EH (cell line): ENCODE results near the gene DDX54.

ENCODE experiments used
- DNase-seq: peaks from one replicate; pipeline ENCODE4 v3.0.0-alpha.2; 2015; ENCODE audit warnings: low read depth

The DDX54 gene

DNA sequence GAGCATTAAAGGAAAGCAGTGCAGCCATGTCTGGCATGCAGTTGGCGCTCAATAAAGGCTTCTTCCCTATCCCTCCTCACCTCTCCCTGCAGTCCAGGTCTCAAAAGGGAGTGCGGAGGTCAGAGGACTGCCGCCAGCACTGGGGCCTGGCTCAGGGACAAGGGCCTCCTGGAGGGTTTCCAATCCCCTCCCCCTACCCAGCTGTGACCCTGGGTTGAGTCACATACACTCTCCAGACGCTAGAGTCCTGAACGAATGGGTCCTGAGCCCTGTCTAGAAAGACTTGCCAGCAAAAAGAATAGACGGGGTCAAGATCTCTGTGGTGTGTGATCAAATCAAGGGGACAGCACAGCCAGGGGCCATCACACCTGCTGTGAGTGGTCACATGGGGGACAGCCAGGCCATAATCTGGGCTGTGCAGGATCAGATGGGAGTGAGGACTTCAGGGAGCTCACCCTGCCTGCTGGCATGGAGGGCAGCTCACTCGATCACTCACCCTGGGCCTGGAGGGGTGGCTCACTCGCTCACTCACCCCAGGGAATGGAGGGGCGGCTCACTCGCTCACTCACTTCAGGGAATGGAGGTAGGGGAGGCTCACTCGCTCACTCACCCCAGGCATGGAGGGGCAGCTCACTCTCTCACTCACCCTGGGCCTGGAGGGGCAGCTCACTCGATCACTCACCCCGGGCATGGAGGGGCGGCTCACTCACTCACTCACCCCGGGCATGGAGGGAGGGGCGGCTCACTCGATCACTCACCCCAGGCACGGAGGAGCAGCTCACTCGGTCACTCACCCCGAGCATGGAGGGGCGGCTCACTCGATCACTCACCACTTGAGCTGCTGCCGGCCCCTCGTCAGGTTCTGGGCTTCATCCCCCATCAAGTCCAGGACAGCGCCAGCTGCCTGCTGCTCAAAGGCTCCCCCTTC lies 22.9 kb downstream of the DDX54 start:
- DNase-seq: peak; percentile 46

- DNase-seq: peak; percentile 11
Observed at GRCh38 chr12:113161415-113162016, 23.8 kb downstream of the DDX54 start.

GRCh38 chr12:113159937-113160336 lies 25.3 kb downstream of the DDX54 start:
- no peak for DNase-seq

GRCh38 chr12:113158439-113159203 lies 26.7 kb downstream of the DDX54 start:
- DNase-seq: no peak

GRCh38 chr12:113157218-113157859 lies 27.9 kb downstream of the DDX54 start:
- DNase-seq: no peak

- no peak for DNase-seq
Observed at GRCh38 chr12:113155646-113156045, 29.6 kb downstream of the DDX54 start.

- DNase-seq: no peak
Observed at GRCh38 chr12:113155060-113155459, 30.2 kb downstream of the DDX54 start.

- peak; percentile 17 for DNase-seq
Observed at GRCh38 chr12:113154351-113154973, 30.8 kb downstream of the DDX54 start.

DNA sequence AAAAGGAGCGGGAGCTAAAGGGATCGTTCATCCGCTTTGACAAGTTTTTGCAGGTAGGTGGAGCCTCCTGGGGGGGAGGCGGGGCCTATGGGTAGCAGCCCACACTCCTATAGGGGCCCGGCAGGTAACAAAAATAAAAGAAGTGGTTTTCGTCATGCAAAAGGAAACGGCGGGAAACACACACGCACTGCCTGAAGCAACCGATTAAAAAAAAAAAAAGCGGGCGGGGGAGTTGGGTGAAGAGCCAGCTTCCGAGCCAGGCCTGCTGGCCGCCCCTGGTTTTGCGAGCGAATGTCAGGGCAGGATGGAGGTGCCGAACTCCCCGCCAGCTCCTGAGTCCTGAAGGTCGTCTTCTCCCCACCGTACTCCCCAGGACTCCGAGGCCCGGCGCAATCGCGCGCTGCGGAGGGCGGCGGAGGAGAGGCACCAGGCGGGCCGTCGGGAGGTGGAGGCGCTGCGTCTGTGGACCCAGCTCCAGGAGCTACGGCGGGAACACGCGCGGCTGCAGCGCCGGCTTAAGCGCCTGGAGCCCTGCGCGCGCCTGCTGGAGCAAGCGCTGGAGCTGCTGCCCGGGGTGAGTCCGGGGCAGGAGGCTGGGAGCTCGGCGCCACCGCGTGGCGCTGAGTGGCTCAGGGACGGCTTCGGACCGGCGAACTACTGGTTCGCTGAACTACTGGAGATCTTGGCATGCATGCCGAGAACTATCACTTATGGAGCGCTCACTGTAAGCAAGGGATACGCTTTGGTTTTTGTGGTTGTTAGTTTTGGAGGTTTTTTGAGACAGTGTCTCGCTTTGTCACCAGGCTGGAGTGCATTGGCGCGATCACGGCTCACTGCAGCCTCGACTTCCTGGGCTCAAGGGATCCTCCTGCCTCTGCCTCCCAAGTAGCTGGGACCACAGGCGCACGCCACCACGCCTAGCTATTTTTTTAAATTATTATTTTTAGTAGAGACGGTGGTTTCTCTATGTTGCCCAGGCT lies 32.2 kb downstream of the DDX54 start:
- peak; percentile 72 for DNase-seq

DNA sequence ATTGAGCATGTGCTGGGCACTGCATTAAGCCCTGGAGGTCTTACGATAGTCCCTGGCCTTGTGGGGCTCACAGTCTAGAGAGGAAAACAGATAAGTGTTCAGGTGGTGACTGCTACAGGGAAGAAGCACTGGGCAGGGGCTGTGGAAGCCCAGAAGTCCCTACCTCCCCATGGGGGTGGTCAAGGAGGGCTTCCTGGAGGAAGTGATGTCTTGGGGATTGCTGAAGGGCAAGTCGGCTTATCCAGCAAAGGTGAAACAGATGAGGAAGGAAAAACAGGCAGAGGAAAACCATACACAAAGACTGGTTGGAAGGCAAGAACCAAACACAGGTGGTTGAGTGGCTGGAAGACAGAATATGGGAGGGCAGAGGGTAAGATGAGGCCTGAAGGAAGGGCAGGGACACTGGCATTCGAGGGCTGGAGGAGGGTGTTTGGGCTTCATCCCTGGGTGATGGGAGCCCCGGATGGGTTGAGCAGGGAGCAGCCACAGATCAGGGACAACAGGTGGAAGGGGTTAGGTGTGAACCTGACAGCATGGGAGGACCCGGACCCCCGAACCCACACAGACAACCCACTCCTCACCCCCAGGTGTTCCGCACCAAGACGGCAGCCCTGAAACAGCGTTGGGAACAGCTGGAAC lies 33.0 kb downstream of the DDX54 start:
- no peak for DNase-seq

DNA sequence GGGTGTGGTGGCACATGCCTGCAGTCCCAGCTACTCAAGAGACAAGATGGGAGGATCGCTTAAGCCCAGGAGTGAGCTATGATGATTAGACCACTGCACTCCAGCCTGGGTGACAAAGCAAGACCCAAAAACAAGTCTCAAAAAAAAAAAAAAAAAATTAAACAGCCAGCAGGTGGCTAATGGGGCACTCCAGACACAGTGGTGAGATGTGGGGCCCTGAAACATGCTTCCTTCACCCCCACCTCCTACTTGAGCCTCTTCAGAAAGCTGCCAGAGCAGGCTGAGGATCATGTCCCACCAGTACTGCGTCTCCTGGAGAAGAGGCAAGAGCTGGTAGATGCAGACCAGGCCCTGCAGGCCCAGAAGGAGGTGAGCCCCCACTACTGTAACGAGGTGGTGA lies 33.6 kb downstream of the DDX54 start:
- no peak for DNase-seq

- DNase-seq: peak; percentile 92
Observed at GRCh38 chr12:113149361-113150150, 35.7 kb downstream of the DDX54 start, which contains the start of gene CFAP73. TSS of gene CFAP73 (plus strand) at chr12:113149724. CDS start at chr12:113149858, 134 bp downstream.

- no peak for DNase-seq
Observed at GRCh38 chr12:113146999-113147398, 38.3 kb downstream of the DDX54 start.

- DNase-seq: no peak
Observed at GRCh38 chr12:113145720-113146551, 39.3 kb downstream of the DDX54 start.

- no peak for DNase-seq
Observed at GRCh38 chr12:113144806-113145205, 40.5 kb downstream of the DDX54 start.

DNA sequence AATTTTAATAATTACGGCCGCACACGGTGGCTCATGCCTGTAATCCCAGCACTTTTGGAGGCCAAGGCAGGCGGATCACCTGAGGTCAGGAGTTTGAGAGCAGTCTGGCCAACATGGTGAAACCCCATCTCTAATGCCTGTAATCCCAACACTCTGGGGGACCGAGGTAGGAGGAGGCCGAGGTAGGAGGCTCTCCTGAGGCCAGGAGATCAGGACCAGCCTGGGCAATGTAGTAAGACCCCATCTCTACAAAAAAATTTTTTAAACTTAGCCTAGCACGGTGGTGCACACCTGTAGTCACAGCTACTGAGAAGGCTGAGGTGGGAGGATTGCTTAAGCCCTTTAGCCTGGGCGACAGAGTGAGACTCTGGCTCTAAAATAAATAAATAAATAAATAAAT lies 41.3 kb downstream of the DDX54 start:
- DNase-seq: no peak

DNA sequence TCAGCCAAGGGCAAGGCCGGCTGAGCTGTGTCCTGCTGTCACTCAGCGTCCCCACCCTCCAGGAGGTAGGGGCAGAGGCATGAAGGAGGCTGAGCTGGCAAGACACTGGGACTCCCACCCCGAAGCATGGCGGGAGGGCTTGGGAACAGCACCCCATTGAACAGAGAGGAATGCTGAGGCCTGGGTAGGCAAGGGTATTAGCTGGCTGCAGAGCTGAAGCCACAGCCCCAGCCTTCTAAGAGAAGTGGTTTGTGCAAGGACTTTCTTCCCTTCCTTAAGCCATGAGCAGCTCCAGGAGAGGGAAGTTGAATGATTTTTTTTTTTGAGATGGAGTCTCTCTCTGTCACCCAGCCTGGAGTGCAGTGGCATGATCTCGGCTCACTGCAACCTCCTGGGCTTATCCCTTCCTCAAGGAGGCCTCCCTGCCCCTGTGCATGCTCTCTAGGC lies 42.4 kb downstream of the DDX54 start:
- no peak for DNase-seq
